ENCODE measurements around the gene TEKTIP1.

The TEKTIP1 gene

DNA sequence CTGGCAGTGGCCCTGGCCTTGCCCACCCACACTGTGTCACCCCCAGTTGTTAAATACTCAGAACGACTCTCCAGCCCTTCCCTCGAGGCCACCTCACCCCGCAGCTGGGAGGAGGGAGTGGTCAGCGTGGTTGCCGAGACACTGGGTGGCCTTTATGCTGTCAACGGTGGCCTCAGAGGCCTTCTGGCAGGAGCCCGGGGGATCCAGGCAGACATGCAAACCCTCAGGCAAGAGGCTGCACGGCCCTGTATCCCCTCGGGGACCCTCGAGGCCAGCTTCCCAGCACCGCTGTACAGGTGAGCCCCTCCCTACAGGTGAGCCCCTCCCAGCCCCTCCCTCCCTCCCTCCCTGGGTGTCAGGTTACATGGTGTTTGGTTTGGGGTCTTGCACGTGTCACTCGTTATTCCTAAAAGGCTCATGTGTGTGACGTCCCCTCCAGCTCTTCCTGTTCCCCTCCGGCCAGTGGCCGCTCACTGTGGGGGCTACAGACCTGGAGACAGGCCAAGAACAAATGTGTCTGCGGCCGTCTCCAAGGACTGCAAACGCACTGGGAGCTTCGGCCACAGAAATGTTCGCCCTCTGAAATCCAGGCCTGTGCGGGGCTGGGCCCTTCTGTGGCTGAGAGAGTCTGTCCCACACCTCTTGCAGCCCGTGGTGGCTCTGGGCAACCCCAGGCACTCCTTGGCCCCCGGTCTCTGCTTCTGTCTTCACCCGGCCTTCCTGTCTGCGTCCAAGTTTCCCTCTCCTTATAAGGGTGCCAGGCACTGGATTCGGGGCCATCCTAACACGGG, at the start of gene TEKTIP1:
Gene TEKTIP1, plus strand, starts transcription at position 210 of the 791 bp plus-strand sequence. Its CDS starts 4 bp downstream, at position 214.
- DNase-seq (ENCODE audit: low spot score), result peak; percentile 33

DNA sequence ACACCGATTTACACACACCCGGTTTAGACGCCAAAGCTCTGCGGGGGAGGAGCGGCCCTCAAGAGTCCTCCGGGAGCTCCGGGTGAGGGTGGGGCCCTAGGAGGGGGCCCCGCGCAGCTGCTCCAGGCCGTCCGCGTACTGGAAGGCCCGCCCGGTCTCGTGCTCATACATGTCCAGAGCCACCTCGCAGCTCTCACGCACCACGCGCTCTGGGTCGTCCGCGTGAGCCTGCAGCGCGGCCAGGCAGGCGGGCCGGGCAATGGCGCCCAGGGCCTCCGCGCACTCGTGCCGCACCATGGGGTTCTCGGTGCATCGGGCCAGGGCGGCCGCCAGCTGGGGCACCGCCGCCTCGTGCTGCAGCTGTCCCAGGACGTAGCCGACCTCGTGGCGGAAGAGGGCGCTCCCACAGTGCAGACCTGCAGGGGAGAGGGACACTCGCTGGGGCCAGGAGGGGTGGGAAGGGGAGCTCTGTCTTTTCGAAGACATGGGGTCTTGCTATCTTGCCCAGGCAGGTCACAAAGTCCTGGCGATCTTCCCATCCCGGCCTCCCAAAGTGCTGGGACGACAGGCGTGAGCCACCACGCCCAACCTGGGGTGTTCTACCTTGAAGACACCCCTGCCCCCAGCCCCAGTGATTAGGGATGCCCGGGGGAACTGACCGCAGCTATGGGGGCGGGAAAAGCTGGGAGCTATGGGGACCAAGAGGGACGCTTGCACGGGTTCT, 47.4 kb upstream of the TEKTIP1 start:
- no peak for DNase-seq (ENCODE audit: low spot score)

DNA sequence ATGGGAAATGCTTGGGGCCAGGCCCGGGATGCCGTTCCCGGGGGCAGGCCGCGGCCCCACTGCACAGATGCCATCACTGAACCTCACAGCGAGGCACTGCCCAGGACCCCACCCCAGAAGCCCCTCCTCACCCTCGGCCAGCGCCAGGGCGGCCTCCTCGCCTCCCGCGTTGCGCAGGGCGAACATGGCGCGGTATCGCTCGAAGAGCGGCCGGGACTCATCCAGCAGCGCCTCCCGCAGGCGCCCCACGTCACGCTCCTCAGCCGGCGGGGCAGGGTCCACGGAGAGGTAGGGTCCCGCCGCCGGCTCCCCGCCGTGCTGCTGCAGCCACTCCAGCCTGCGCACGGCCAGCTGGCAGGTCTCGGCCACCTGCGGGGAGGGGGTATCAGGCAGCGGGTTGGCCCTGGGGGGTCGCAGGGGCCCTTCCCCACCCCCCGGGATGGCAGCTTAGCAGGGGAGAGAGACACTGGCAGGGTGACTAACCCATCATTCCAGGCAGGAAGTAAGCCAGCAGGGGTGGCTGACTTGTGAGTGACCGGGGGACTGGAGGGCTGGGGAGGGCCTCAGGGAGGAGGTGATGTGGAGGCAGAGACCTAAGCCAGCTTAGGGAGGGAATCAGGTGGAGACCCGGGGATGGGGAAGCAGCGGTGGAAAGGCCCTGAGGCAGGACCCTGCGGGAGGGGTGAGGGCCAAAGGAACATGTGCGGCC, 46.7 kb upstream of the TEKTIP1 start:
- DNase-seq (ENCODE audit: low spot score), result no peak

DNA sequence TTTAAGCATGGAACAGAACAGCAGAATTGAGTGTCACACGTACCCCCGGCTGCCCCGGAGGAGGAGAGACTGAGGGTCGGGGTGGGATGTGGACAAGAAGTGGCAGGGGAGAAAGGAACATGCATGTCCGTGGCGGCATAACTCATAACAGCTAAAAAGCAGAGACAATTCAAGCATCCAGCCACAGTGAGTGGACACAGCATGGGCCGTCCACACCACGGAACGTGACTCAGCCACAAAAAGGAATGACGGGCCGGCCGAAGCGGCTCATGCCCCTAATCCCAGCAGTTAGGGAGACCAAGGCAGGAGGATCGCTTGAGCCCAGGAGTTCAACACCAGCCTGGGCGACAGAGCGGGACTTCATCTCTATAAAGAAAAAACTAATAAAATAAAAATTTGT, 46.1 kb upstream of the TEKTIP1 start:
- no peak for DNase-seq (ENCODE audit: low spot score)

DNA sequence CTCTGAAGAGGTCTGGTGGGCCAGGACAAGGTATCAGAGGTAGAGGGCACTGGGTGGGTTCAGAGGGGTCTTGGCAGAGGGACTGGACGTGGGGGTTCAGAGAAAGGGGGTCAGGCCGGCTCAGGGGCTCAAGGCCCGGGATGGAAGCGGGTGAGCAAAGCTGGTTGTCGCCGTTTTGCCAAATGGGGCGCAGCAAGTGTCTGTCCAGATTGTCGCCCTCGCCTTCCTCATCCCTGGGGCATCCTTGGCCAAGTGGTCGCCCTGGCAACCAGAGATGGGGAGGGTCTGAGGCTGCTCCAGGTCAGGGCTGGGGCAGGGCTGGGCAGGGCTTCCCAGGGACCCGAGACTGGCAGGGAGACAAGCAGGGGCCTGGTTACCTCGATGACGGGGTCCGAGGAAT, 45.3 kb upstream of the TEKTIP1 start:
- no peak for DNase-seq (ENCODE audit: low spot score)

DNA sequence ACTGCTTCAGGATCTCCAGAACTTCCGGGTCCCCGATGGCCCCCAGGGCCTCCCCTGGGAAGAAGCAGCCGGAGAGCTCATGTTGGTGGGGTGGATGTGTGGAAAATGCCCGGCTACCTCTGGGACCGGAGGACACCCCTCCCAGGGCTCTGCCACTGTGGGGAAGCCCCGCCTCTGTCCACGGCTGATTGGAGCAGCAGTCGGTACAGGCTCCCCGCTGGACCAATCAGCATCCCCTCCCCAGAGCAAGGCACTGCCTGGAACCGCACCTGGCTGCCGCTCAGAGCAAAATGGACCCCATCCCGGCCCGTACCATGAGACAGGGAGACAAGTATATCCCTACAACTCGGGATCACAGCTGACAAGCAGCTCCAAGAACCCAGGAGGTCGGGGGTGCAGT, 44.9 kb upstream of the TEKTIP1 start:
- DNase-seq (ENCODE audit: low spot score), result no peak

DNA sequence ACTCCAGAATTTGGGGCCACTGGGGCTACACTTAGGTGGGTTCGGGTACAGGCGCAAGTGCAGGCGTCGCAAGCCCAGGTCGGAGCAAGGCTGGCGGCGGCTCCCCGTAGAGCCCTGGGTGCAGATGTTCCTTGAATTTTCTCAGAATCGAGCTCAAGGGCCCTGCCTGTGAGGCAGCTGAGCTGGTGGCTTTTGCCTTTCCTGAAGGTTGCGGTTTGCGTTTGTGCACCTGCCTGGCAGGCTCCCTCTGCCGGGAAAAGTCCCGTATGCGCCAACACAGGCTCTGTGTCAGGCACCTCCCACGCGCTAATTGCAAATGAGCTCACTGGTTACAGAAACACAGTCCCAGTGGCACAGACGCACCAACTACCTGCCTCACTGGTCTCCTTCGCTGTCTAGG, 44.4 kb upstream of the TEKTIP1 start:
- no peak for DNase-seq (ENCODE audit: low spot score)

DNA sequence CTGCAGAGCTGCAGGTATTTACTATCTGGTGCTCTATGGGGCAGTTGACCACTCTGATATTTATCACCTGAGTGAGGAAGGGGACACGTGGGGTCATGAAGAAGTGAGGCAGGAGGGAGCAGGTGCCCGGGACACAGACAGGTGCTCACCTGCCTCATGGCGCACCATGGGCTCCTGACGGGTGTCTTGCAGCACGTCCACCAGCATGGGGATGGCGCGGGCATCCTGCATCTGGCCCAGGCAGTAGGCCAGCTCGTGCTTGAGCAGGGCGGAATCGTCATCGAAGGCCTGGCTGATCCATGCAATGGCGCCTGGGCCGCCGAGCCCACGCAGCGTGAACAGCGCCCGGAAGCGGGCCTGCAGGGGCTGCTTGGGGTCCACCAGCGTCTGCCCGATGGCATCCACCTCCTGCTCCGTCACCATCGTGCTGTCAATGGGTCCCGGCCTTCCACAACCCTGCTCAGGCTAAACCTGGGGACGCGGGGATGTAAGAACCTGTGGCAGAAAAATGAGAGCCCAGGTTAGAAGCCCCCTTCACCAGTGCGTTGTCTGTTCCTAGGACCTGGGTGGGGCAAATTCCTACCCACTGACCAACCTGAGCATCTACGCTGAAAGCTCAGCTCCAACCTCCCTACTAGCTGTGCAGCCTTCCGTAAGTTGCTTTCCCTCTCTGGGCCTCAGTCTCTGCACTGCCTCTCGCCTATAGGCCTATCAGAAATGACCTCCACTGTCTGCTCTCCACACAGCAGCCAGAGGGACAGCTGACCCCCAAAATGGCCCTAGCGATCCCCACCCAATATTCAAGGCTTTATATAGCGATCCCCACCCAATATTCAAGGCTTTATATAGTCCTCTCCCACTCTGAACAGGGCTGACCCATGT, 42.3 kb upstream of the TEKTIP1 start:
- DNase-seq (ENCODE audit: low spot score), result no peak

DNA sequence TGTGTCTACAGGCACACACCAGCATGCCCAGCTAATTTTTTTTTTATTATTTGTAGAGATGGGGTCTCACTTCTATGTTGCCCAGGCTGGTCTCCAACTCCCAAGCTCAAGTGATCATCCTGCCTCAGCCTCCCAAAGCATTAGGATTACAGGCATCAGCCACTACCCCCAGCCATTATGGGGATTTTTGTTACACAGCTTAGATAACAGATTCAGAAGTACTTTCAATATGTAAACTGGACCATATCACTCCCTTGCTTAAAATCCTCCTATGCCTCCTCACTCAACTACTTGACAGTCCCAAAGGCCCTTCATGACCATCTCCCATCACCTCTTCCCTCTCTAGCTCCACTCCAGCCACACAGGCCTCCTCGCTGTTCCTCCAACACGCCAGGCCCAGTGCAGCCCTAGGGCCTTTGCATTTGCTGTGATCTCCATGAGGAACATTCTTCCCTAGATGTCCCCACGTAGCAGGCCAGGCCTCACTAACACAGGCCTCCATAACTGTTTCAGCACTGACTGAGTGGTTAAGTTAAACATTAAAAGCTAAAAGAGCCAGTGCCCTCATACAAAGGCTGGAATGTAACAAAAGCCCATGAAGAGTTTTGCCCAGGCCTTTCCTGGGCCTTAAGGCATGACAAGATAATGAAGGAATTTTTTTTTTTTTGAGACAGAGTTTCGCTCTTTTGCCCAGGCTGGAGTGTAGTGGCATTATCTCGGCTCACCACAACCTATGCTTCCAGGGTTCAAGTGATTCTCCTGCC, 41.0 kb upstream of the TEKTIP1 start:
- DNase-seq (ENCODE audit: low spot score), result no peak

DNA sequence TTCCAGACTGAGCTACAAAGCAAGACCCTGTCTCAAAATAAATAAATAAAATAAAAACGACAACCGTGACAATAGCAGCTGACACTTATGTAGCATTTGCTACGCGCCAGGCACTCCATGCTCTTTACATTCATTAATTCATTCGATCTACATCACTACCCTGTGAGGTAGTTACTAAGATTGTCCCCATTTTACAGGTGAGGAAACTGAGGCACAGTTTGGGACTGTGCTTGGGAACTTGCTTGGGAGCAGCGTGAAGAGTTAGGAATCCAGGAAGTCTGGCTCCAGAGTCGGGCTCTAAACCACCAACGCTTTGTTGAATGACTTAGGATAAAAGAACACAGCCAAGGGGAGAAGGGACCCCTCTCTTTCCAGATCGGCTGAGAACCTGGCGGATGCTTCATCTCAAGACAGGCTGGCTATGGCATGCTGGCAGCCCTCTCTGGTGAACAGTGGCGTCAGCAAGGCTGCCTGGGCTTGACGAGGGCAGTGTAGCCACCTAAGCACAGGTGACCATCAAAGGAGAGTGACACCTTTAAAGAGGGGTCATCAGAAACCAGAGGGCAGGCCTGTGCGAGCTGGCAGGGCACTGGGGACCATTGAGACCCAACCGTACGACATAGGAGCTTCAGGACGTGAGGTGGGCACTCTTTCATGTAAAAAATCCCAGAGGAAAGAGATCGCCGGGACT, 39.1 kb upstream of the TEKTIP1 start:
- DNase-seq (ENCODE audit: low spot score), result no peak

DNA sequence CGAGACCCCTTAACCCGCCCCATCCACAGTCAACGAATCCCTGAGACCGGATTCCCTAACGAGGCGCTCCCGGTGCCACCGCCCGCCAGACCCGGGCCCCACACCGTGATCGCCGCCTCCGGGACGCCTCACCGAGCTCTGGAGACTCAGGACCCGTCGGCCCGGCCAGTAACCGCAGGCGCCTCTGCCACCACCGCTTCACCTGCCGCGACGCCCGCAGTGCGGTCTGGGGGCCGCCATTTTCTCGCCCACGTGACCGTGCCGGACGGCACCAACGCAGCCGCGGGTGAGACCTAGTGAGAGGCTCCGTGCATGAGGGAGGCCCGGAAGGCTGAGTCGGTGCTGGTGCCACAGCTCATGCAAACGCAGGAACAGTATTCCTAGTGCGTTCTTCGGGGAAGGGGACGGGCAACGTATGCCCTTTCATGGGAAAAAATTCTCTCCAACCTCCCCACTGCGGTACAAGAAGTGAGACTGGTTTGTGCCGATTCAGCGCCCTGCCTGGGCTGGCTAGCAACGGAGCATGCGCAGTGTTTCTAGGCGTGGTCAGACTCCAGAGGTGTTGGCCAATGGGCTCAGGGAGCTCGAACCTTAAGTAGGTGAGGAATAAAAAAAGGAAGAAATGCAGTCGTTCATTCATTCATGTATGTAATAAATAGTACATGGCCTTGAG, 38.4 kb upstream of the TEKTIP1 start, which contains the start of gene DOHH:
Gene DOHH, minus strand, starts transcription at position 246 of the 673 bp plus-strand sequence. CDS start 3,860 bp downstream, outside the sequence.
- peak; percentile 98 for DNase-seq (ENCODE audit: low spot score)

DNA sequence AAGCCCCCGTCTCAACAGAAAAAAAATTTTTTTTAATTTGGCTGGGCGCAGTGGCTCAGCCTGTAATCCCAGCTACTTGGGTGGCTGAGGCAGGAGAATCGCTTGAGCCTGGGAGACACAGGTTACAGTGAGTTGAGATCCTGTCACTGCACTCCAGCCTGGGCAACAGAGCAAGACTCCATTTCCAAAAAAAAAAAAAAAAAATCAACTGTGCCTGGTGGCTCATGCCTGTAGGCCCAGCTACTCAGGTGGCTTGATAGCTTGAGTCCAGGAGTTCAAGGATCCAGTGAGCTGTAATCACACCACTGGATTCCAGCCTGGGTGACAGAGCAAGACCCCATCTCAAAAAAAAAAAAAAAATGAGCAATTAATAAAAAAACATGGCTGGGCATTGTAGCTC, 37.2 kb upstream of the TEKTIP1 start:
- no peak for DNase-seq (ENCODE audit: low spot score)

DNA sequence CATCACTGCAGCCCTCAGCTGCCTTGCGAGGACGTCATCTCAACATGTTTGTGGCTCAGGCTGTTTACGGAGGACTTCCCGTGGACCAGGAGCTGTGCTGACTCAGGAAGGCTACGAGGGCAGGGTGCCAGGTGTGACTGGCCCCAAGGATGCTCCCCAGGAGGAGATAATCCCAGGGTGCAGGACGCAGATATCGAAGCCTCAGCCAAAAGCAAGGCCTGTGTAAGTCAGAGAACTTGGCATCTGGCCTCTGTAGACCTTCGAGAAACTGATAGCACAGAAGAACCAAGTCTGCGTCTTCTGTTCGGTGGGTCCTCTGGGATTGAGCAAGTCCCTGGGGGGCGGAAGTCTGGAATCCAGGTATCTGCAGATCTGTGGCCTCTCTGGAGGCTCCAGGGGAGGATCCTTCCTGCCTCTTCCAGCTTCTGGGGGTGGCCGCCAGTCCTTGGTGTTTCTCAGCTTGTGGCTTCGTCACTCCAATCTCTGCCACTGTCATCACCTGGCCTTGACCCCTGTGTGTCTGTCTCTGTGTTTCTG, 35.9 kb upstream of the TEKTIP1 start:
- no peak for DNase-seq (ENCODE audit: low spot score)

DNA sequence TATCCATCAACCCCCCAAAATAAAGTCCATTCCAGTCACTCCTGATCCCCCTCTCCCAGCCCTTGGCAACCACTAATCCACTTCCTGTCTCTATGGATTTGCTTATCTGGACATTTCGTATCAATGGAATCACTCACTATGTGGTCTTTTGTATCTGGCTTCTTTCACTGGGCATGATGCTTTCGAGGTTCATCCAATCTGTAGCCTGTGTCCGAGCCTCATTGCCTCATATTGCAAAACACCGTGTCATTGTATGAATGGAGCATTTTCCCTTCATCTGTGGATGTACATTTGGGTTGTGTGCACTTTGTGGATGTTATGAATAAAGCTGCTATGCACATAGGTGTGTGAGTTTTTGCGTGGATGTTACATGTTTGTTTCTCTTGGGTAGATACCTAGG, 34.2 kb upstream of the TEKTIP1 start:
- no peak for DNase-seq (ENCODE audit: low spot score)

DNA sequence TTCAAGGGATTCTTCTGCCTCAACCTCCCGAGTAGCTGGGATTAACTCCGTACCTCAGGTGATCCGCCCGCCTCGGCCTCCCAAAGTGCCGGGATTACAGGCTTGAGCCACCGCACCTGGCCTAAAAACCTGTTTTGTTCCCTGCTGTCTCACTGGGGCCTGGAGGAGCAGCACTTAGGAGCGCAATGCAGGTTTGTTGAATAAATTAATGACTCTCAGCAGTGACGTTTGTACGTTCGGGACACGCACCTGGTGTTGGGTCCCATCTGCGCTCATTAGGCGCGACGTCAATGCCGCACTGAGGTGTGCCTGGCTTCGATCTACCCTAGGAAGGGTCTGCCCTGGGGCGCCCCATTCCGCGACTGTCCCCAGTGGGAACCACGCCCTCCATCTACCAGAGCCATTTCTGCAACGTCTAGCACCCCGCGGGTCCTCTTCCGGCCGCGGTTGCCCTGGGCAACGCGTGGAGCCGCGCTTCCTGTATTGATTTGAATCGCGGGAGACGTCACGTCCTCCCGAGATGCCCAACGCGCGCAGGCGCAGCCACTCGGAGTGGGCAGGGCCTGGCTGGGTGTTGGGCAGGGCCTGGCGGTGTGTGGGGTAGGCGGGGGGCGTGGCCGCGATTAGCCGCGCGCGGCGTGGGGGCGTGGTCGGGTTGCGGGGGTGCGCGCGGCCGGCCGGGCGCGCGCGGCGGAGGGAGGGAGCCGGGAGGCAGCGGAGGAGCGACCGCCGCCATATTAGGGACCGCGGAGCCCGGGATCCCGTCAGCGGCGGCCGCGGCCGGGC, 33.2 kb upstream of the TEKTIP1 start, which contains the start of gene FZR1:
Gene FZR1, plus strand, starts transcription at position 714 of the 786 bp plus-strand sequence. CDS start 16,679 bp downstream, outside the sequence.
- peak; percentile 98 for DNase-seq (ENCODE audit: low spot score)

DNA sequence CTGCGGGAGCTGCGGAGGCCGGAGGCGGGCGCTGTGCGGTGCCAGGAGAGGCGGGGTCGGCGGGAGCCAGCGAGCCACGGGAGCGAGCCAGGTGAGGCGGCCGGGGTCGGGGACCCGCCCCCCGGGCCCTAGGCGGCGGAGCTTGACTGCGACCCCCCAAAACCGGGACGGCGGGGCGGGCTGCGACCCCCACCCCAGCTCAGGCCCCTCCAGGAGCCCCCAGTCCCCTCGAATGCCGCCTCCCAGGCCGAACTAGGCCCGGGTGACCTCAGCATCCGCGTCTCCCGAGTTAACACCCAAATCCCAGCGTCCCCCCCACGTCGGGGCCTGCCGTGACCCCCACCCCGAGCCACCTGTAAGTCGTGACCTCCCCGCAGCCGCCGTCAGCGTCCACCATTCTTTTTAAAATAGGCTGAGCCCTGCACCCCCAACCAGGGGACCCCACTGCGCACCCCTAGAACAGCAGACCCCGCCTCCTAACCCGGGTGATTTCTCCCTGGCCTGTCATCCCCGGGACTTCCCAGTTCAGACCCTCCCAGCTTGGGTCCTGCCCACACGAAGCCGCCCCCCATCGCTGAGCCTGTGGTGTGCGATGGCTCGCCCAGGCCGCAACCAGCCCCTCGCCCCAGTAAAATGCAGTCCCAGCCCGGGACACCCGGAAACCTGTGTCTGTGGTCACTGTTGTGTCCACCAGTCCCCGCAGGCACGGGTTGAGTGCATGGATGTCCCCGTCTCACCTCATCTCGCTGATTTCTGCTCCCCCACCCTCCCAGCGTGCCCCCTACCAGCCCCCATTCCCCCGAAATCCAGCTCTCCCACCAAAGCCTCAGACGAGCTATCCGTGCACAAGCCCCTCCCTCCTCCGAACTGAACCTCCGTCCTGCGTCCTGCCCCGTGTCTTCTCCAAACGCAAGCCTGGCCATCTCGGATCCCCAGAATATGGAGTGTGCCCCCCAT, 32.3 kb upstream of the TEKTIP1 start:
- DNase-seq (ENCODE audit: low spot score), result no peak
